Pons (tissue), 1 donor: ENCODE measurements around the gene KCNIP1.

Source experiments
- DNase-seq: peaks from one replicate; pipeline ENCODE4 v3.0.0-alpha.2; 2016; ENCODE audit warnings: low spot score

The KCNIP1 gene

DNA sequence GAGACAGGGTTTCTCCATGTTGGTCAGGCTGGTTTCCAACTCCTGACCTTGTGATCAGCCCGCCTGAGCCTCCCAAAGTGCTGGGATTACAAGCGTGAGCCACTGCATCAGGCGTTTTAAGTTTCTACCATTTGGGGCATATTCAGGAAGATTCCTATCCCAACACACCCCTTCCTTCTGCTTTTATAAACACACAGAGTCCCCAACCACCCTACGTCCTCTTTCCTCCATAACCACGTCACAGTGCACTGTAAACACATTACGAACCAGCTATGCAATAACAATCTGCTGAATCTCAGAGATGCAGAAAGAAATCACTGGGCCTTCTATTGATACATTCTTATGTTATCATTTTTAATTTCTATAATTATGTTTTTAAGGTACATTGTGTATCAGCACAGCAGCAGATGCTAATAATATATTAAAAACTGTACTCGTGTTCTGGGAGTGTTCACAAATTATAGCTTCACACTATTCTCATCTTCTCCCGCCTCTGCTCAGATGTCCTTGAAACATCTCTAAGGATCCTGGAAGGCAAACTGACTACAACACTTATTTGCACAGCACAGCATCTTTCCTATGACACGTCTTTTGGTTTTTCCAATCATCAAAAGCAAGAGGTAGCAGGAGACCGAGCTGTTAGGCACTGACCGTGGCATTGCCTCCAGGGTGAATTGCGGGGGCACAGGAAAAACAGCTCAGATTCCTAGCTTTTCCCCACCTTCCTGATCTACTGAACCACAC is 60.2 kb downstream of the KCNIP1 start:
- no peak for DNase-seq

DNA sequence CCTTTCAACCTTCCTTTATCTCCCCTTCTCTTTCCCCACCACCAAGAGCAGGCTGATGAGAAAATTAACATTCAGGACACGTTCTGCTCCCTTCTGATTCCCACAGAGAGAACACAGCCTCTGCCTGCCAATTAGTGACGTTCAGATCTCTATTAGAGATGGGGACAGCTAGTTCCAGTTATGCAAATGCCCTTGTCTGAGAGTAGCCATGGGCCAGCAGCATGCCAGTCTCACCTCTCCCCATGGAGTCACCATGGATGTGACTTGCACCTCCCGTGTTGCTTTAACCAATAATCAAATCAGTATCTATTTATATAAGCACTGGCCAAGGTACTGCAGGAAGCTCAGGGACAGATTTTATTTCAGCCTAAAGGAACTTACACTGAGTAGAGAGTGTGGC is 61.3 kb downstream of the KCNIP1 start:
- peak; percentile 94 for DNase-seq

DNA sequence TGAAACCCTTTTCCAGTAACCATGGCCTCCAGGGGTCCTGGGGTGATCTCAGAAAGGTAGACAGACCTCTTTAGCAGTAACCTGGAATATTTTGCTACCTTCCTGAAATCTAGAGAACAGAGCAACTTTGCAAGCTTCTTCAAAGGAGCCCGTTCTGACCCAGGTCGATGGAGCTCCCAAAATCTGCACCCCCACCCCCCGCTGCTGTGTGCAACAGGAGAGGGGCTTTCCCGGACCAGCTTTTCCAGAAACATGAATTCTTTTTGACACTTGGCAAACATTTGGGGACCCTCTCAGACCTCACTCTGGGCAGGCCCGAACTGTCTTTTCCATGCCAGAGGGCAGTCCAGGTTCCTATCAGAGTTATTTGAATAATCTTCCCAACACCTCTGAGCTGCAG is 65.3 kb downstream of the KCNIP1 start:
- no peak for DNase-seq

DNA sequence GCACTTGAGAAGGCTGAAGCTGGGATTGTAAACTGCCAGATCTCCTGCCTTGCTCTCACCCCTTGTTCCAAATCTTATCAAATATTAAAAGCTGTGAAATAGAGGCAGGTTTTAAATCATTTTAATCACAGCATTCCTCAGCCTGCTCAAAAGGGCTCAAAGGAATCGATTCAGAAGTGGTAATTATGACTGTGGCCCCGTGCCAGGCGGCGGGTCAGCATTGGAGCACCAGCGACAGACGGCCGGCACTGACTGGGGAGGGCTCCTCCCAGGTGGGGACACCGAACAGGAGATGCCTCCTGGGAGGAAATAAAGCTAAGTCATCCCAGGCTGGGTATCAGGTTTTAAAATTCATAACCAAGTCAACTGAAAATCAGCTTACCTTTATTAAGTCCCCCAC is 66.7 kb downstream of the KCNIP1 start:
- no peak for DNase-seq

DNA sequence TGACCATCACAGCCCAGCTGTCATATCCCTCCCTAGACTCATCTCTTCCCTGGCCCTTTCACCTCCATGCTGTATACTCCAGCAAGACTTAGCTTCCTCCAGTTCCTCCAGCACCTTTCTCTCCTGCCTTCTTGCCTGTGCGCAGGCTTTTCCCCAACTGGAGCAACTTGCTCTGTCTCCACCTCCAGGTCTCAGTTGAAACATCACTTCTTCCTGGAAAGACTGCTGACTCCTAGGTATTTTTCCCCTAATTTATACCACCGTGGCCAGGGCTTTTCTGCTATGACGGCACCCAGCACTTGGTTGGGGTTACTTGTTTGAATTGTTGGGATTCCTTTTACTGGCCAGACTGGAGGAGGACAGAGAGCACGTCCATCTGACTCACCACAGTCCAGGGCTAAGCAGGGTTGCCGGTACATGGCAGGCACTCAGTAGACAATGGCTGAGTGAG is 67.5 kb downstream of the KCNIP1 start:
- no peak for DNase-seq

DNA sequence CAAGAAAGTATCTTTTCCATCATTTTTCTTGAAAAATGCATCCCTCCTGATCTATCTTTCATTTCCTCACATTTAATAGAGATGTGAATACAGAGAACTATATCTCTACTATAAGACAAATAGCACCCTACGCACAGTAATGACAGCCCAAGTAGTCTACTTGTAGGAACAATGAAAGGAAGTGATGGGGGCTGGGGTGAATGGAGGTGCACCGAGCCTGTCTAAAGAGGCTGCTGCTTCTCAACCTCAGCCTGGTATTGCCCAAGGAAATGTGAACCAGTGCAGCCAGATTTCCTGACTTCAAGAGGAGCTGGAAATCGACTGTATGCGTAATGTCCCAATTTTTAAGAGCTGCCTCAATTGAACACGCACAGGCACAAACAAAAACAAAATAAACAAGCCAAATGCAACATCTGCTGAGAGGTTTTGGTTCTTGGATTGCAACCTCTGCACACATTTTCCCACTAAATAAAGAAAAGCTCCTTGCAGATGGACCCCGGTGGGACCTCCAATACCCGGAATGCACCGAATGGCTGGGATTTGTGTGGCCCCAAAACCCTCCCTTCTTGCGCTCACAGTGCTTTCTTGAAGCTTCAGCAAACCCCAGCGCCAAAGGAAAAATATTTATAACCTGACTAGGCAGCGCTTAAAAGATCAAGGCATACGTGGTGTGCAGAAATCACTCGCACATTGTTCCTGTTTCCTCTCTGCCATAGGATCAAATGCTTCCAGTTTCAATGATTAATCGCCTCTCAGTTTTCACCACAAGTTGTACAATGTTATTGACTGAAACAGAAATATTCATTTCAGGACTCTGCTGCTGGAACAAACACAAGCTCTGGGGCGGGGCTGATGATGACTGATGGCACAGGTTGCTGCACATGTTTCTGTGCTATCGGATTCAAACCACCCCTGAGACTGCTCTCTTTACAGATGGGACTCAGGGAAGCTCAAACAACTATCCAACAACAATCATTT is 68.3 kb downstream of the KCNIP1 start:
- DNase-seq, result no peak

DNA sequence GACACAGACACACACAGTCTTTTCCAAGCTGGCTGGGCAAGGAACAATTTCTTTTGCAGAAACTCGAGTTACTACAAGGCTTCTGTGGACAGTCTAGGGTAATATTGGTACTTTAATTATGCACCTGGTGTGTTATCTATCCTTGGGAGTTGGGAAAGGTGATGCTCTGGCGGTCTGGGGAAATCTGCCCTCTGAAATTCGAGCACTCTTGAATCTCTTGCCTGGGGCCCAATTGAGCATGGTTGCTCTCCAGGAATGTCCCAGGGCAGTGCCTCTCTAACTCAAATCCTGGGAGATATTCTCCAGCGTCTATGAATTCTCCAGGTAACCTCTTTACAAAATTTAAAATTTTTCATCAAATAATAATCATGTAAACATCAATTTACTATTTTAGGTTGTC is 69.3 kb downstream of the KCNIP1 start:
- DNase-seq, result no peak

DNA sequence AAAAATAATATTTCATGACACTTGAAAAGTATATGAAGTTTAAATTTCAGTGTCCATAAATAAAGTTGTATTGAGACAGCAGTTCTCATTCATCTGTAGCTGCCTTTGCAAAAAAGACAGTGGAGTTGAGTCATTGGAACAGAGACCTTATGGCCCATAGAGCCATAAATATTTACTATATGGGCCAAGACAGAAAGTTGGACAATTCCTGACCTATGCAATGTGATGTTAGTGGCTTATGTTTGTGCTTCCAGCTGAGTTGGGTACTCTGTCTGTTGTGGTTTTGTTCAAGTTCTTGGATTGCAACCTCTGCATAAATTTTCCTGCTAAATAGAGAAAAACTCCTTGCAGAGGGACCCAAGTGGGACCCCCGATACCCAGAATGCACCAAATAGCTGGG is 69.8 kb downstream of the KCNIP1 start:
- DNase-seq, result no peak

DNA sequence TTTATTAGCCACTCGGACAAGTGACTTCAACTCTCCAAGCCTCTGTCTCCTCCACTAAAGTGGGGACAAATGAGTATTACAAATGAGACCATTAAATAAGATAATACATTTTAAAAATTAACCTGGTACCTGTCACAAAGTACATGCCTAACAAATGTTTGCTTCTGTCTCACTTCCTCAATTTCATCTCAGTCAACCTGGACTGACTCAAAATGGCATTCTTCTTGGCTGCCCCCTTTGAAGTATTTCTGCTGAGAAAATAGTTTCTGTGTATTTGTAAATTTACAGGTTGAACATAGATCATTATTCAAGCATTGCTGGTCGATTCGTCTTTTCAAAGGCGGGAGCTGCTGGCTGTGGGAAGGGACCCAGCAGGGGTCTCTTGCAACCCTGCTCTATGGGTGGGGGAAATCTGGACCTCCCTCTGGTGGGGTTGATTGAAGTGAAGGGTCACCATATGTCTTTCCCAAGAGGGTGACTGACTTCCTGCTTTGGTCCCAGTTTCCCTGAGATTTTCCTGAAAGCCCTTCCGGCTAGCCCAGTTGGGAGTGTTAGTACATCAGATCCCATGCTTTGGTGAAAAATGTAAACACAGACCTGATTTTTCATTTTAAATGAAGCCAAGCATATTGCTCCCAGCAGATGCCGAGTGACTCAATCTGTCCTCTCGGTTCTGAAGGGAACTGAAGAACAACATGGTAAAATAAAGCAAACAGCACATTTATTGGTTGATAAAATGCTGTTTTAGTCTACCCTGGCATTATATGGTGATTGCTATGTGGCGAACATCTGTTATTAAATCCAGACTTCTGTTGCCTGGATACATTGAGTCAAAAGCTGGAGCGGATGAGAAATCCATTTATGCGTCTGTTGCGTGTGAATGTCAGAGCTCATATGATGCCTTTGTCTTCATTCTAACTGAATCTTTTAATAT is 73.0 kb downstream of the KCNIP1 start:
- no peak for DNase-seq

DNA sequence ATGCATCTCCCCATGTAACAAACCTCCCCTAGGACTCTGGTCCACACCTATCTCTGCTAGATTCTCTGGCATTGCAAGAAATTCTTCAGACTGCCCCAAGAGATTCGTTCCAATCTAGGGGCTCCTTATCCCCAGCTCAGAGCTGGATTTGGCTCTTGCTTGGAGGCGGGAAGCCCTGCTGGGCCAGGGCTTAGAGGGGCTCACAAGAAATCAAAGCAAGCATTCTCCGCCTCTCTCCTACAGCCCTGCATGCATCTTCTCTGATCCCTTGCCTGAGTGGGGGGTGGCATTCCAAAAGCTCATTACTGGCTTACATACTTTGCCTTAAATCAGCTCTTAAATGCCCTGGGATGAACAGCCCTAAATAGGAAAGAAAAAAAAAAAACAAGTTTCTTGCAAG is 75.8 kb downstream of the KCNIP1 start:
- DNase-seq, result no peak

DNA sequence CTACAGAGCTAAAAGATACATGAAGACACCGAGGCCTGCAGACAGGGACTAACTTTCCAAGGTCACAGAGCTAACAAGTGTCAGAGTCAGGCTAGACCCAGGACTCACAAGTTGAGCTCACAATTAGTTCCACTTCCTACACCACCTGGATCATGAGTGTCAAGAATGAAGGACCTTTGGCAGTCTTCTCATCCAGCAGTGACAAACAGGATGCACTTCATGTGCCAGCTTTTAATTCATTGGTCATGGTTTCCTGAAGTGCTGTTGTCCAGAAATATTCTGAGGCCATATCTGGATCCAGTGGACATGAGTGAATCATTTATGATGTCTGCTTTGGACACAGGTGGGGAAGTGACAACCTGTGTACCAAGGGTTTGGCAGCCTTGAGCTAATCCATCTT is 77.4 kb downstream of the KCNIP1 start:
- no peak for DNase-seq

DNA sequence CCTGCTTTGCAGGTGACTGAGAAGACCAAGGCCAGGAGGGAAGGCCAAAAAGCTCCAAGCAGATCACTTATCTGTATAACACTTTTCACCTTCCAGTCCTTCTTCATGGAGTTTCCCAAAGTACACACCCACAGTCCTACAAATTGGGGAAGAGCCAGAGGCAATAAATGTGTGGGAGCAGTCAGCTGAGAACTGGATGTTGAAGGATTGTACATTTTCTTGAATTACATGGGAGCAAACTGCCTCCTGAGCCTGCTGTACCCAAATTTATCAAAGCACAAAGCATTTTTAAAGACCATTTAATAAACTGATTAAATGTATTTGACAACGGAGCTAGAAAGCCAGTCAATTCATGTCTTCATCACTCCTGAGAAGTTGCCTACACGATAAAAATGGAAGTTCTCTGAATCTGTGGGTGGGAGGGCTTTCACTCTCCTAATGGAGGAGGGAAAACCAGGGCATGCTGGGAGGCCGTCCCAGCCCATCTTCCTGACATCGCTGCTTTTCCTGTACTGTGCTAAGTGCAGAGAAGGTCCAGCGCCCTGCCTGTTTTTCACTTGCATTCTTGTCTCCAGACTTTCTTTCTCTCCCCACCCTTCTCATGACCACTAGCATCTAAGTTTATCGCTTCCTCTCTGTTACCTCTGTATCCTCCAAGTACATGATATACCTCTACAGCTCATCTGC is 79.0 kb downstream of the KCNIP1 start:
- DNase-seq, result no peak

DNA sequence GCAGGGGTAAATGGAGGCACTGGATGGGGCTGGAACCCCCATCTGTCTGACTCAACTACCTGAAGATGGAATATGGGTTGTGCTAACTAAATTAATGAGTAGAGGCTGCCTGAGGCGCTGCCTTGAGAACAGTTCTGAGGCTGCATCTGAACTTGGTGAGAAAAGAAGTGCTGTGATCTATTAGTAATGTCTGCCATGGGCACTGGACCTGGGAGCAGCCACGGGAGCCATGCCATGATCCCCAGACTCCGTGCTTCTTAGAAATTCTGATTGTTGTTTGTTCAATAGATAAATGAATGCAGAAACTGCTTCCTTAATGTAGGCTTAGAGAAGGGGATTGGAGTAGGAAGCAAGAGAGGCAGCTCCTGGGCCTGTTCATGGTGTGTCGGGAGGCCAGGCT is 80.2 kb downstream of the KCNIP1 start:
- no peak for DNase-seq

DNA sequence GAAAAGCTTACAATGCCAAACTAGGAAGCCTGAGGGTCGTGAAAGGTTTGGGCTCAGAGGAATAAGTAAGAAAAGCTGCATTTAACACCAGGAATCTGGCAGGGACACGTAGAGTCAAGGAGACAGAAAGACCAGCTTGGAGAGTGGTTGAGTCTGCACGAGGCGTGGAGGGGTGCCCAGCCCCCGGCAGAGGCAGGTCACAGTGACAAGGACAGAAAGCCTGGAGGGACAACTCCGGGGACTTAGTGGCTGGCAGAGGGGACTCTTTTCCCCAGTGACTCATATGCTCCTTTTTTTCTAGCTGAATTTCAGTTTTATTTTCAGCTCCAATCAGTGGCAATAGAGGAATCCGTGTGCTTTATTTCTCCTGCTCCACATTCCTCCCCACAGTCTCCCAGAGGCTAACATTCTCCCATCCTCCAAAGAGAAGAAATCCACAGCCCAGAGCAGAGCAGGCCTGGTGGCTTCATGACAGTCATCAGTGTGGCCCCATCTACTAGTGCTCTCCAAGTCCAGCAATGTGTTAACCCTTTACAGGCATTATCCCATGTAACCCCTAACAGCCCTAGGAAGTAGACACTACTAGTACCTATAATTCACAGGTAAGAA is 80.7 kb downstream of the KCNIP1 start:
- no peak for DNase-seq

DNA sequence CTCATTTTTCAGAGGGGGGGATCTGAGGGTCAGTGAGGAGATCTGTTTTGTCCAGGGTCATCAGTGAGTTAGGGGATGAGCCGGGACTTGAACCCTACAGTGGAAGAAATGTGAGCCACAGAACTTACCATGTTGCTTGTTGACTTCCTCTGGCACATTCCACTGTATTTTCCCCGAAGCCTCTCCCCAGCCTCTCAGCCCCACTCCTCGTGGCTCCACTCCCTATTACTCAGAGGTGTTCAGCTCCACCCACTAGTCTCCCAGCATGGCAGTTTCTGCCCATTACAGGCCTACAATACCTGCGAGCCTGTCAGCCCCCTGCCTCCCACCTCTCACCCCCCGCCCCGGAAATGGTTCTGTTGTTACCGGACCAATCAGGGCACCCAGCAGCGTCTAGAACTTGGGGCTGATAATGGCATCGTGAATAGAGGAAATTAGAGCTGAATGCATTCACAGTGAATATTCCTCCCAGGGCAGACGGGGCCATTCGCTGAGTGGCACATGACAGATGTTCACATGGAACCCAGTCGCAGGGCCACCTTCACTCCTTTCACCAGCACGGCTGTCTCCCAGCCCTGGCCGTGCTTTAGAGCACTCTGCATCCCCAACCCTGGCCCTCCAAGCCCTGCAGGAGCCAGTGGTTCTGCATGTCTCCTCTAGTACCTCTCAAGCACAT is 81.6 kb downstream of the KCNIP1 start:
- no peak for DNase-seq

DNA sequence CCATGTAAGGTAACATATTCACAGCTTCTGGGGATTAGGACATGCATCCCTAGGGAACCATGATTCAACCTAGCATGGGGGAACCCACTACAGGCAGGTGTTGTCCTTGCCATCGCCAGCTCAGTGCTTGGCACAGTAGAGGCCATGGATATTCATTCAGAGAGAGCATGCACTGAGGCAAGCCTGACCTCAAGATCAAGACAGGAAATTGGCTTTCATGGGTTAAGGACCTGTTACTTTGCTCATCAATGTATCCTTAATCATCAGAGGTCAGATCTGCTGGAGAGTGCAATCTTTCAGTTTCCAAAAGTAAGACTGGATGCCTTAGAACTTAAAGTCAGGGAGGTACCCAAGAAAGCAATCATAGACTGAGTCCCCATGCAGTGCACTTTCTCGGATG is 84.0 kb downstream of the KCNIP1 start:
- no peak for DNase-seq

DNA sequence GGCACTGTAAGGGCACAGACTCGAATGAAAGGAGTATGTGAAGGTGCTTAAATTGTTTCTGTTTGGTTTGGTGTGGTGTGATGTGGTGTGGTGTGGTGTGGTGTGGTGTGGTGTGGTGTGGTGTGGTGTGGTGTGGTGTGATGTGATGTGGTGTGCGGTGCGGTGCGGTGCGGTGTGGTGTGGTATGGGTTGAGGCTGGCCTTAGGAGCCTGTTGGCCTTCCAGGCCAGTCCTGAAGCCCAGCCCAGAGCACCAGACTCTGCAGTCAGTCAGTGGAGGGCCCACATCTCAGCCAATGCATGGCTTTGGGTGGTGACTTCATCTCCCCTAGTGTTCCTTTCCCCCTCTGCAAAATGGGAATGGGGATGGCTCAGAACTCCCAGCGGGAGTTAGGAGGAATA is 85.8 kb downstream of the KCNIP1 start:
- no peak for DNase-seq

DNA sequence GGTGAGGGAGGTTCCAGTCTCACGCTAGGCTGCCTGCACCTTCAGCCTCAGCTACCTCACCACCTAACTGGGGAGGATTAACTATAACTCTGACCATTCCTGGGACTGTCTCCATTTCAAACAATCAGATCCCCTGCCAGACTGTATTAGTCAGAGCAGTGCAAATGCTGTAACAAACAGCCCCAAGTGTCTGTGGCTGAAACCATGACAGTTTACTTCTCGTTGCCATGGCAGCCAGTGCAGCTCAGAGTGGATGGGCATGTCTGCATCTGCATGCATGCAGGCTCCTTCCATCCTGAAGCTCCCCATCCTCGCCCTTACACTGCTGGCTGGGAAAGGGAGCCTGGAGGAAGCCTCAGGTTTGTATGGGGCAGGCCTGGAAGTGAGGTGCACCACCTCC is 86.7 kb downstream of the KCNIP1 start:
- DNase-seq, result no peak

DNA sequence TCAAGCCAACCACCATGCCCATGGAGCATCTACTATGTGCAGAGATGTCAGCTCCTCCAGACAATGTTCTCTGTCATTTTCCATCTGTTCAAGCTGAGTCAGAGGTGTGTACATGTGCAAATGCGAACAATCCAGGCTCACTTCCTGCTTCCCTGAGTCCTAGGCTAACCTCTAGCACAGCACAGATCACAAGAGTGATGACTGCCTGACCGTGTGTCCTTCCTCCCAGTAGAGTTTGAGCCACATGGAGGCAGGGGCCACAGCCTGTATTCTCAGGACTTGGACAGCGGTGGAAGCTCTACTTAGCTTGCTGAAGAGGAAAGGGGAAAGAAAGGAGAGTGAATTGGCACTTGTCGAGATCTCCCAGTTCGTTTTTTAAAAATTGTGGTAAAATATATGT is 87.2 kb downstream of the KCNIP1 start:
- DNase-seq, result no peak

DNA sequence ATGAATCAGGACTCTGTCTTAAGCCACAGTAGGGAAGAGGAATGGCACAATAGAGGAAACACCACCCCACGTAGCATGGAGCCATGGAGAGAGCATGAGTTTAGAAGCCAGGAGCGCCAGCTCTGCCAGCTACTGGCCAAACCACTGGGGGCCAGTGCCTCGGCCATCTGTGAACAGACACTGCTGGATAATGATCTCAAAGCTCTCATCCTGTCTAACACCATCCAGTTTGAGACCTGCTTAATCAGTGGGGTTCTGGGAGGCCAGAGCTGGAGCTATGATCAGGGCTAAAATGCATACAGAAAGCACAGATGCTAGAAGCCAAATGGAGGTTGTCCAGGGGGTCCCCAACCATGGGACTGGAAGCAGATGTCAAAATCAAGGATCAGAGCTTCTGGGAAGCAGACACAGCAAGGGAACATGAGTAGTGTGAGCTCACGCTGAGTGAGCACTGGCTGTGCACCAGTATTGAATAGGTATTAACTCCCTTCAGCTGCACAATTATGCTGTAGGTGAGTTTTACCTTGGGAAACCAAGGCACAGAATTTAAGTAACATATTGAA is 92.7 kb downstream of the KCNIP1 start:
- DNase-seq, result no peak
